GM12878 (cell line): ENCODE measurements around the gene RPL26. TPM values are rescaled to one million over a fixed set of nuclear protein-coding genes. Genes with fewer than 3 reads are reported as not detected.

Experiments used
- ATAC-seq: fragments of 200-7000 bp; cut with Tn5 transposase; 3 replicates; pipeline ENCODE4 v1.9.1; 2020; ENCODE audit warnings: mild to moderate bottlenecking, moderate library complexity
- Bru-seq: library from RNA; stranded (reverse); fragments of 400-500 nt; gene quantifications from one replicate; lab custom pipeline; 2021; lab: Mats Ljungman, UMichigan
- BruChase-seq, 2 experiments: library from RNA; stranded (reverse); fragments of 400-500 nt; gene quantifications; one replicate each; lab custom pipeline; 2021; lab: Mats Ljungman, UMichigan
- BruUV-seq: library from RNA; stranded (reverse); fragments of 400-500 nt; replicated peaks from 2 replicates; lab custom pipeline; 2021; lab: Mats Ljungman, UMichigan
- CTCF ChIA-PET: fragments of 300-600 bp; sonication (Branson Sonifier 250); formaldehyde crosslinking; extraction: SDS; loops from one replicate; lab custom pipeline; 2021; ENCODE audit warnings: inconsistent platforms; lab: Yijun Ruan, JAX
- POLR2A ChIA-PET: fragments of 350-600 bp; formaldehyde crosslinking; extraction: SDS; loops from one replicate; lab custom pipeline; 2021; ENCODE audit warnings: inconsistent platforms; lab: Charles Lee
- RAD21 ChIA-PET: fragments of 300-600 bp; sonication (Branson Sonifier 250); formaldehyde crosslinking; loops from one replicate; lab custom pipeline; 2023; ENCODE audit warnings: antibody characterized with exemption; ENCODE audit not compliant: unreplicated experiment; lab: Charles Lee
- SMC1A ChIA-PET: fragments of 300-600 bp; sonication (Branson Sonifier 250); formaldehyde crosslinking; loops from one replicate; lab custom pipeline; 2023; ENCODE audit not compliant: unreplicated experiment, uncharacterized antibody; lab: Charles Lee
- DNase-seq: peaks from one replicate; pipeline ENCODE4 v3.0.0-alpha.2; 2011; ENCODE audit warnings: low read depth, low spot score
- FAIRE-seq: peaks from 3 replicates; lab custom pipeline; 2011; peaks lifted over from hg19 to GRCh38; lab: Jason Lieb, UNC
- H2AFZ ChIP-seq: 2 replicates; pipeline ENCODE4 v1.6.0; 2011; ENCODE audit warnings: low read depth, low read length, control low read depth; ENCODE audit not compliant: control insufficient read depth
- H3K27ac ChIP-seq: 2 replicates; pipeline ENCODE4 v1.5.1; 2011; ENCODE audit warnings: control low read depth; ENCODE audit not compliant: control insufficient read depth, insufficient read depth
- H3K27me3 ChIP-seq, 2 experiments: replicated peaks in 1 of 2; 2 replicates each; pipeline versions ENCODE4 v1.6.0 to v1.6.1; 2011; ENCODE audit warnings: low read length in 1 of 2; ENCODE audit not compliant: control insufficient read depth in 2 of 2, insufficient read depth in 2 of 2
- H3K36me3 ChIP-seq, 2 experiments: 2 replicates each; pipeline ENCODE4 v1.5.1; 2011; ENCODE audit warnings: low read length in 1 of 2; ENCODE audit not compliant: control insufficient read depth in 2 of 2, insufficient read depth in 2 of 2
- H3K4me1 ChIP-seq: 2 replicates; pipeline ENCODE4 v1.6.1; 2011; ENCODE audit warnings: mild to moderate bottlenecking, low read length, moderate library complexity, mixed read lengths; ENCODE audit not compliant: control insufficient read depth, insufficient read depth
- H3K4me2 ChIP-seq: 2 replicates; pipeline ENCODE4 v1.6.0; 2011; ENCODE audit warnings: control low read depth; ENCODE audit not compliant: control insufficient read depth, insufficient read depth
- H3K4me3 ChIP-seq: fragments of 200-600 bp; sonication (generic); 2 replicates; pipeline ENCODE4 v1.5.1; 2016
- H3K79me2 ChIP-seq: 2 replicates; pipeline ENCODE4 v1.6.0; 2011; ENCODE audit warnings: low read length; ENCODE audit not compliant: control insufficient read depth, insufficient read depth
- H3K9ac ChIP-seq: 2 replicates; pipeline ENCODE4 v1.8.0; 2011; ENCODE audit warnings: low read length, control low read depth, mixed read lengths; ENCODE audit not compliant: control insufficient read depth, insufficient read depth
- H3K9me3 ChIP-seq: replicated peaks from 3 replicates; pipeline ENCODE4 v1.5.1; 2011; ENCODE audit warnings: mild to moderate bottlenecking, low read length; ENCODE audit not compliant: control insufficient read depth, insufficient read depth
- H4K20me1 ChIP-seq: 2 replicates; pipeline ENCODE4 v1.6.0; 2011; ENCODE audit not compliant: control insufficient read depth, insufficient read depth
- BRCA1 ChIP-seq: IDR thresholded peaks from 2 replicates; pipeline ENCODE4 v1.6.1; 2011; ENCODE audit warnings: low read depth, low read length, improper control_type of control experiment
- HDAC2 ChIP-seq: fragments of 200-600 bp; sonication (generic); IDR thresholded peaks from 2 replicates; pipeline ENCODE4 v1.6.1; 2017
- MYB ChIP-seq: fragments of 150-350 bp; IDR thresholded peaks from 2 replicates; pipeline ENCODE4 v1.6.1; 2014; ENCODE audit warnings: mild to moderate bottlenecking, low read depth, low read length, borderline replicate concordance
- PAX8 ChIP-seq: fragments of 450-650 bp; IDR thresholded peaks from 2 replicates; pipeline ENCODE4 v1.6.1; 2017; ENCODE audit warnings: mild to moderate bottlenecking, moderate library complexity
- POU2F2 ChIP-seq: IDR thresholded peaks from 3 replicates; pipeline ENCODE4 v1.6.1; 2011; ENCODE audit warnings: low read depth, mild to moderate bottlenecking, low read length, borderline replicate concordance
- SREBF2 ChIP-seq: IDR thresholded peaks from 2 replicates; pipeline ENCODE4 v1.6.1; 2012; ENCODE audit warnings: mild to moderate bottlenecking, low read length
- WGBS: methylation state at CpG from one replicate; pipeline ENCODE4 v1.1.6; 2016; ENCODE audit warnings: low lambda C conversion rate; ENCODE audit not compliant: insufficient replicate concordance, insufficient coverage; ENCODE audit errors: missing lambda C conversion rate; 5-methylcytosine and 5-hydroxymethylcytosine counted together
- in situ Hi-C: fragments of 300-500 bp; cut with MboI; formaldehyde crosslinking; loops from 9 replicates; pipeline ENCODE4 v1.14.3; 2018; ENCODE audit warnings: mixed read lengths
- intact Hi-C: fragments of 100-400 bp; cut with micrococcal nuclease; formaldehyde crosslinking; loops from one replicate; pipeline ENCODE4 v1.14.2; 2022; ENCODE audit not compliant: unreplicated experiment
- long read RNA-seq, 2 experiments: library from polyadenylated mRNA; unstranded; transcript quantifications; one replicate each; pipeline ENCODE4 v2.0.0, GENCODE V29; 2019 to 2020
- polyA minus RNA-seq, 3 experiments: library from RNA; depleted of rRNA, polyadenylated mRNA; stranded (reverse); fragments of >200 nt; gene quantifications; 2 replicates each; pipeline ENCODE4 v1.2.3, GENCODE V29; 2011
- polyA plus RNA-seq, 11 experiments: library from polyadenylated mRNA; depleted of rRNA in 4 of 11; unstranded in 6 of 11; stranded (reverse) in 5 of 11; fragments of >200 nt; fragmentation: Nextera tagmentation in 4 of 11; fragmentation: Illumina TruSeq in 1 of 11; extraction: Ambion mirVana in 4 of 11; extraction: Trizol in 1 of 11; gene quantifications; 1 replicate in 1 of 11; 2 replicates in 10 of 11; pipeline versions ENCODE4 v1.2.1 to v1.2.3, GENCODE V29; 2011 to 2016; ENCODE audit warnings: inconsistent platforms in 2 of 11, missing spikeins in 2 of 11, low read depth in 1 of 11
- total RNA-seq, 4 experiments: library from RNA; depleted of rRNA in 3 of 4; stranded (reverse); fragments of >200 nt in 3 of 4; fragmentation: Illumina TruSeq in 1 of 4; extraction: Trizol in 1 of 4; gene quantifications; 2 replicates each; pipeline versions ENCODE4 v1.2.1 to v1.2.3, GENCODE V29; 2013 to 2021
- TF ChIP-seq, protein P1 (sequence below): IDR thresholded peaks from 2 replicates; pipeline ENCODE4 v1.6.1; 2011; ENCODE audit warnings: borderline replicate concordance, low read depth, mild to moderate bottlenecking, moderate library complexity, mixed read lengths, low read length; ENCODE audit not compliant: insufficient read depth; ENCODE audit errors: extremely low read length
- TF ChIP-seq, protein P2 (sequence below): fragments of 450-650 bp; formaldehyde crosslinking; IDR thresholded peaks from 2 replicates; pipeline ENCODE4 v1.5.0; 2022; ENCODE audit warnings: mild to moderate bottlenecking, missing genetic modification characterization
- TF ChIP-seq, protein P3 (sequence below): fragments of 450-650 bp; IDR thresholded peaks from 2 replicates; pipeline ENCODE4 v1.6.1; 2016; ENCODE audit warnings: mild to moderate bottlenecking

RPL26 gene
- total RNA-seq (2013; cell fraction: nucleolus; rRNA removed) = 734 and 744 TPM in 2 replicates
- 3,483 and 4,154 TPM in 2 replicates for total RNA-seq (2014; rRNA removed)
- total RNA-seq (2014; rRNA removed; fragmentation: Illumina TruSeq; extraction: Trizol) = 6,423 and 6,771 TPM in 2 replicates
- 3,090 and 3,251 TPM in 2 replicates for total RNA-seq (2021)
- polyA plus RNA-seq (2011; ENCODE audit: low read depth) = 29,600 TPM
- polyA plus RNA-seq (2011; rRNA removed) = 6,707 and 9,146 TPM in 2 replicates
- 3,563 and 4,017 TPM in 2 replicates for polyA plus RNA-seq (2011; cell fraction: cytosol; rRNA removed)
- 1,482 and 1,865 TPM in 2 replicates for polyA plus RNA-seq (2011; cell fraction: nucleus; rRNA removed)
- 7,747 and 8,546 TPM in 2 replicates for polyA plus RNA-seq (2012)
- polyA plus RNA-seq (2014; fragmentation: Illumina TruSeq; extraction: Trizol) = 9,244 and 13,720 TPM in 2 replicates
- polyA plus RNA-seq (2014; fragmentation: Nextera tagmentation; extraction: Ambion mirVana) = 1,000 to 10,000 TPM; 3,591 to 5,060 TPM
- polyA plus RNA-seq (2014; rRNA removed) = 5,547 and 6,933 TPM in 2 replicates
- polyA plus RNA-seq (2016; fragmentation: Nextera tagmentation; extraction: Ambion mirVana) = 1,000 to 10,000 TPM; 1,451 to 1,481 TPM
- 1,892 and 3,308 TPM in 2 replicates for polyA minus RNA-seq (2011; rRNA and poly(A)+ RNA removed)
- polyA minus RNA-seq (2011; cell fraction: cytosol; rRNA and poly(A)+ RNA removed) = 414 and 466 TPM in 2 replicates
- polyA minus RNA-seq (2011; cell fraction: nucleus; rRNA and poly(A)+ RNA removed) = 144 and 173 TPM in 2 replicates
- Bru-seq, nascent RNA = percentile 100 among the genes with signal in this experiment
- BruChase-seq, experiment 1, labeled RNA remaining after a 6-hour chase = percentile 100 among the genes with signal in this experiment
- BruChase-seq, experiment 2, labeled RNA remaining after a 2-hour chase = percentile 100 among the genes with signal in this experiment
- long read RNA-seq, experiment 1, transcript RPL26-209 (4 exons, 870 nt) = minor isoform, 11 of 1,270 reads
- long read RNA-seq, experiment 1, transcript RPL26-214 (4 exons, 528 nt) = major isoform, 1,089 of 1,270 reads
- long read RNA-seq, experiment 1, transcript RPL26-206 (4 exons, 763 nt) = minor isoform, 6 of 1,270 reads
- long read RNA-seq, experiment 1, partial matches to known transcripts = 99 of 1,270 reads
- long read RNA-seq, experiment 1, other reads (novel, unspliced or antisense) = 62 of 1,270 reads
- long read RNA-seq, experiment 2, transcript RPL26-204 (3 exons, 1,002 nt) = minor isoform, 5 of 3,238 reads
- long read RNA-seq, experiment 2, transcript RPL26-206 (4 exons, 763 nt) = minor isoform, 11 of 3,238 reads
- long read RNA-seq, experiment 2, transcript RPL26-214 (4 exons, 528 nt) = major isoform, 3,099 of 3,238 reads
- long read RNA-seq, experiment 2, transcript RPL26-209 (4 exons, 870 nt) = minor isoform, 18 of 3,238 reads
- long read RNA-seq, experiment 2, partial matches to known transcripts = 71 of 3,238 reads
- long read RNA-seq, experiment 2, other reads (novel, unspliced or antisense) = 34 of 3,238 reads

DNA sequence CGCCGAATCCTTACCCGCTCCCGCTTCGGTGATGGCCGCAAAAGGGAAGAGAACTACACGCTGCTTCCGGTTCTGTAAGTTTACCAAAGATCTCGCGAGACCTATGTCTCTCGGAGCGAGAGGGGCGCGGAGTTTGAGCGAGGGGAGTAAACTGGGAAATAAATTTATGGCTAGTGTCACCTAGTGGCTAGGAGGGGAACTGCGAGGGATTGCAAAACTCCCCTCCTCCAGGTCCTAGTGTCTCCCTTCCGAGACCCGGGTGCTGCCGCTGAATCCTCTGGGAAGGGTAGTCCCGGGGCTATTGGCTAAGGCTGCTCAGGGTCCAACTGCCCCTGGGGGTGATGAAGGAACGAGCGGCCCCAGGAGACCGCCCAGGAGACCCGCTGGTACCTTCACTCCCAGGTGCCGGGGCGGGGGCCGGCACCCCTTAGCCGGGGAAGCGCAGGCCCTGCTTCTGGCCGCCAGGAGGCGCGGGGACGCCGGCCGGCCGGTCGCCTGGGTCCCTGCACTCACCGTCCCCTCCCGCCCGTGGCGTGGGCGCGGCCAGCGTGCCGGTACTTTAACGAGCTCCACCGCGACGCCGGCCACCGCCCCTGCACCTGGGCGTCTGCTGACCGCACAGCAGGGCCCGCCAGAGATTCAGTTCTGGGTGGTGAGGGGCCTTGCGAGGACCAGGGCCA lies at the start of gene RPL26:
RPL26 (minus strand) TSS at position 51 of the 680 bp plus-strand sequence. CDS start 883 bp downstream, outside the sequence.
- Histone ChIP-seq H2AFZ (peak within 1 kb of the TSS; percentile 91), H3K27ac (peak within 1 kb of the TSS; percentile 80), H3K79me2 (peaks cover 47% of the 10 kb centered on the region), H3K36me3 (peaks cover 6 to 22% of the 10 kb centered on the region in 2 experiments), H3K4me1 (no peaks in the 10 kb centered on the region; the same call in 1 of the 2 replicates), H4K20me1 (peaks cover 9% of the 10 kb centered on the region), H3K4me3 (peak within 1 kb of the TSS; percentile 84), H3K9me3 (no peaks in the 10 kb centered on the region), H3K9ac (peak within 1 kb of the TSS; percentile 88), H3K4me2 (peak within 1 kb of the TSS; percentile 78), H3K27me3 (no peaks in the 10 kb centered on the region)
- intact Hi-C loops = loop anchor here (10.0 kb wide), 1 partner anchor 362 kb away; the partner anchor contains the start of gene CCDC42
- SMC1A ChIA-PET = interaction anchor here (1.1 kb wide), 1 partner anchor 511 kb away, joined by 4 read pairs; no protein-coding TSS in a partner anchor
- ATAC-seq = peak; percentile 95
- POLR2A ChIA-PET = interaction anchor here (0.9 kb wide), 1 partner anchor 52 kb away, joined by 4 read pairs; the partner anchor contains the start of gene NDEL1
- RAD21 ChIA-PET = interaction anchor here (0.6 to 3.1 kb wide), 6 partner anchors 27 to 696 kb away, joined by 3 to 8 read pairs (median 4); partner anchors contain the start of genes NDEL1 and TP53
- peak; percentile 95 for DNase-seq
- in situ Hi-C loops = no loop called here
- peak; percentile 91 for FAIRE-seq
- no TSS peak for BruUV-seq
- WGBS = under 1% methylated on average over 42 of the region's 55 CpGs
- CTCF ChIA-PET = interaction anchor here (0.6 to 3.1 kb wide), 12 partner anchors 14 to 642 kb away, joined by 3 to 21 read pairs (median 4); partner anchors contain the start of genes RANGRF, RNF222 and SLC25A35
- 0 out of 2 replicates have a peak, but pooled peaks have one; percentile 10 for TF ChIP-seq MYB
- TF ChIP-seq, protein P1, sequence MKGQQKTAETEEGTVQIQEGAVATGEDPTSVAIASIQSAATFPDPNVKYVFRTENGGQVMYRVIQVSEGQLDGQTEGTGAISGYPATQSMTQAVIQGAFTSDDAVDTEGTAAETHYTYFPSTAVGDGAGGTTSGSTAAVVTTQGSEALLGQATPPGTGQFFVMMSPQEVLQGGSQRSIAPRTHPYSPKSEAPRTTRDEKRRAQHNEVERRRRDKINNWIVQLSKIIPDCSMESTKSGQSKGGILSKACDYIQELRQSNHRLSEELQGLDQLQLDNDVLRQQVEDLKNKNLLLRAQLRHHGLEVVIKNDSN = no peak
- no peak for TF ChIP-seq PAX8
- peak; percentile 95 for TF ChIP-seq POU2F2
- TF ChIP-seq HDAC2 = no peak
- TF ChIP-seq, protein P2, sequence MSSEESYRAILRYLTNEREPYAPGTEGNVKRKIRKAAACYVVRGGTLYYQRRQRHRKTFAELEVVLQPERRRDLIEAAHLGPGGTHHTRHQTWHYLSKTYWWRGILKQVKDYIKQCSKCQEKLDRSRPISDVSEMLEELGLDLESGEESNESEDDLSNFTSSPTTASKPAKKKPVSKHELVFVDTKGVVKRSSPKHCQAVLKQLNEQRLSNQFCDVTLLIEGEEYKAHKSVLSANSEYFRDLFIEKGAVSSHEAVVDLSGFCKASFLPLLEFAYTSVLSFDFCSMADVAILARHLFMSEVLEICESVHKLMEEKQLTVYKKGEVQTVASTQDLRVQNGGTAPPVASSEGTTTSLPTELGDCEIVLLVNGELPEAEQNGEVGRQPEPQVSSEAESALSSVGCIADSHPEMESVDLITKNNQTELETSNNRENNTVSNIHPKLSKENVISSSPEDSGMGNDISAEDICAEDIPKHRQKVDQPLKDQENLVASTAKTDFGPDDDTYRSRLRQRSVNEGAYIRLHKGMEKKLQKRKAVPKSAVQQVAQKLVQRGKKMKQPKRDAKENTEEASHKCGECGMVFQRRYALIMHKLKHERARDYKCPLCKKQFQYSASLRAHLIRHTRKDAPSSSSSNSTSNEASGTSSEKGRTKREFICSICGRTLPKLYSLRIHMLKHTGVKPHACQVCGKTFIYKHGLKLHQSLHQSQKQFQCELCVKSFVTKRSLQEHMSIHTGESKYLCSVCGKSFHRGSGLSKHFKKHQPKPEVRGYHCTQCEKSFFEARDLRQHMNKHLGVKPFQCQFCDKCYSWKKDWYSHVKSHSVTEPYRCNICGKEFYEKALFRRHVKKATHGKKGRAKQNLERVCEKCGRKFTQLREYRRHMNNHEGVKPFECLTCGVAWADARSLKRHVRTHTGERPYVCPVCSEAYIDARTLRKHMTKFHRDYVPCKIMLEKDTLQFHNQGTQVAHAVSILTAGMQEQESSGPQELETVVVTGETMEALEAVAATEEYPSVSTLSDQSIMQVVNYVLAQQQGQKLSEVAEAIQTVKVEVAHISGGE (CRISPR knock-in tag) = peak; percentile 15; the same call in 1 of the 2 replicates
- peak; percentile 81 for TF ChIP-seq BRCA1
- TF ChIP-seq SREBF2 = no peak
- TF ChIP-seq, protein P3, sequence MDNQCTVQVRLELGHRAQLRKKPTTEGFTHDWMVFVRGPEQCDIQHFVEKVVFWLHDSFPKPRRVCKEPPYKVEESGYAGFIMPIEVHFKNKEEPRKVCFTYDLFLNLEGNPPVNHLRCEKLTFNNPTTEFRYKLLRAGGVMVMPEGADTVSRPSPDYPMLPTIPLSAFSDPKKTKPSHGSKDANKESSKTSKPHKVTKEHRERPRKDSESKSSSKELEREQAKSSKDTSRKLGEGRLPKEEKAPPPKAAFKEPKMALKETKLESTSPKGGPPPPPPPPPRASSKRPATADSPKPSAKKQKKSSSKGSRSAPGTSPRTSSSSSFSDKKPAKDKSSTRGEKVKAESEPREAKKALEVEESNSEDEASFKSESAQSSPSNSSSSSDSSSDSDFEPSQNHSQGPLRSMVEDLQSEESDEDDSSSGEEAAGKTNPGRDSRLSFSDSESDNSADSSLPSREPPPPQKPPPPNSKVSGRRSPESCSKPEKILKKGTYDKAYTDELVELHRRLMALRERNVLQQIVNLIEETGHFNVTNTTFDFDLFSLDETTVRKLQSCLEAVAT = no peak
